K562 (cell line): Measurements from ENCODE around the gene NFIB.

ENCODE experiments used
- CTCF ChIP-seq, 3 experiments: IDR thresholded peaks in 2 of 3; conservative IDR thresholded peaks in 1 of 3; 2 replicates each; pipeline ENCODE4 v1.5.1; 2011 to 2012; ENCODE audit warnings: low read length in 3 of 3, mild to moderate bottlenecking in 3 of 3, control low read depth in 2 of 3, improper control_type of control experiment in 1 of 3, inconsistent platforms in 1 of 3, low read depth in 1 of 3, mixed read lengths in 1 of 3, moderate library complexity in 1 of 3; ENCODE audit not compliant: insufficient read depth in 2 of 3
- NFE2 ChIP-seq: IDR thresholded peaks from 2 replicates; pipeline ENCODE4 v1.6.1; 2014; ENCODE audit warnings: antibody characterized with exemption, low read depth
- RAD21 ChIP-seq, 2 experiments: fragments of 250-450 bp in 1 of 2; fragments of 450-650 bp in 1 of 2; sonication (Bioruptor Pico) in 1 of 2; formaldehyde crosslinking in 1 of 2; IDR thresholded peaks in 1 of 2; conservative IDR thresholded peaks in 1 of 2; 2 replicates each; pipeline versions ENCODE4 v1.4.0 to v1.8.0; 2020 to 2022; ENCODE audit warnings: mild to moderate bottlenecking in 2 of 2, moderate library complexity in 1 of 2
- USF2 ChIP-seq: sonication (generic); formaldehyde crosslinking; IDR thresholded peaks from 2 replicates; pipeline ENCODE4 v1.5.0; 2020; ENCODE audit warnings: missing genetic modification reagents

- no peak for TF ChIP-seq RAD21 (CRISPR knock-in tag; conservative IDR thresholded peaks at IDR 0.05 in 1 of 2, IDR thresholded peaks at IDR 0.05 in 1 of 2)
- no peak for TF ChIP-seq CTCF (IDR thresholded peaks at IDR 0.05 in 2 of 3, conservative IDR thresholded peaks at IDR 0.05 in 1 of 3; ENCODE audit: insufficient read depth in 2 of 3, low read depth in 1 of 3, low read length in 3 of 3)
- no peak for TF ChIP-seq USF2 (CRISPR knock-in tag)
- no peak for TF ChIP-seq NFE2
Observed at GRCh38 chr9:14096258-14096922, 217.6 kb downstream of the NFIB start.
